ENCODE measurements around the gene SNORC. TPM values are rescaled to one million over a fixed set of nuclear protein-coding genes. Genes with fewer than 3 reads are reported as not detected.

The SNORC gene
- polyA plus RNA-seq, 1 experiment = 0.25 TPM

DNA sequence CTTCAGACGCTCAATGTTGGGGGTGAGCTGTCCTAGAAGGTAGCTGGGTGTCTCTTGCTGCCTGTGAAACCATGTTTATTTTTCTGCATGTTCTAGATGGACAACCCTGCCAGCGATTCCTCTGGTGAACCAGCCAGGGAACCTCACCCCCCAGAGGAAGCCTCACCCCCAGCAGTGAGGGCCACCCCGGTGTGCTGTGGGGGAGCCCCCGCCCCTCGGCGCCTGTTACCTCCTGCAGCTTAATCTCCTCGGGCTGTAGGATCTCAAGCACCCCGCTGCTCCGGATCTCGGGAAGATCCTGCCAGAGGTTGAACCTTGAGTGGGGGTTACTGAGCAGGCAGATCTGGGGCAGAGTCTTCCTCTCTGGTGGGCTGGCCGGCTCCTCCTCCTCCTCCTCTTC lies 50.0 kb downstream of the SNORC start:
- H3K36me3 ChIP-seq (ENCODE audit: control insufficient read depth, insufficient read depth, low read length) = no peaks in the 10 kb centered on the region
- ChIA-PET POLR2A (no interaction called here), CTCF (interaction anchor here (1.4 kb wide), 1 partner anchor 11 kb away, joined by 5 read pairs; no protein-coding TSS in a partner anchor)
- no peak overlapping the region for H3K4me3 ChIP-seq (ENCODE audit: low read depth, low read length)
- no peak for TF ChIP-seq CTCF (IDR thresholded peaks at IDR 0.05; ENCODE audit: insufficient read depth, low read depth, low read length)
- peaks cover 10% of the 10 kb centered on the region for H3K27me3 ChIP-seq (ENCODE audit: control insufficient read depth, insufficient read depth, low read length)
- DNase-seq (ENCODE audit: low read depth) = no peak

DNA sequence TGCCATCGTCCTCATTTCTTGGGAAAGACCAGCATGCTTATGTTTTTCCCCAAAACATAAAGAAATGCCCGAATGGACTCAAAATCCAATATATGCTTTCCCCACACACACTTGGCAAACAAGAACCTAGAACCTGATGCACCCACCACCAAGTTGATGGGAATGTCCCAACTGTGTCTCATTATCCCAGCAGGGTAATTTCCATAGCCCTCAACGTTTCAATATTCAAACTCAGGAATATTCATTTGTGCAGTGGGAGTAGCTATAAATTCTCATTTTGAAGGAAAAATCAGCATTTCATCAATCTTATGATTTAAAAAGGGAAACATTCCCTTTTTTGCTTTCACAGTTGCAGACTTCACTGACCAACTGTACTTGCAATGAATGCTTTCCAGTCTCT lies 50.7 kb downstream of the SNORC start:
- ChIA-PET CTCF (no interaction called here), POLR2A (no interaction called here)
- H3K4me3 ChIP-seq (ENCODE audit: low read depth, low read length) = no peak overlapping the region
- peaks cover 17% of the 10 kb centered on the region for H3K27me3 ChIP-seq (ENCODE audit: control insufficient read depth, insufficient read depth, low read length)
- no peak for DNase-seq (ENCODE audit: low read depth)
- no peak for TF ChIP-seq CTCF (IDR thresholded peaks at IDR 0.05; ENCODE audit: insufficient read depth, low read depth, low read length)
- H3K36me3 ChIP-seq (ENCODE audit: control insufficient read depth, insufficient read depth, low read length) = no peaks in the 10 kb centered on the region

GRCh38 chr2:232924433-232924832 lies 54.4 kb downstream of the SNORC start:
- Histone ChIP-seq H3K4me3 (ENCODE audit: low read depth, low read length) (no peak overlapping the region), H3K36me3 (ENCODE audit: control insufficient read depth, insufficient read depth, low read length) (no peaks in the 10 kb centered on the region), H3K27me3 (ENCODE audit: control insufficient read depth, insufficient read depth, low read length) (peaks cover 34% of the 10 kb centered on the region)
- no peak for DNase-seq (ENCODE audit: low read depth)
- CTCF ChIA-PET = no interaction called here
- no peak for TF ChIP-seq CTCF (IDR thresholded peaks at IDR 0.05; ENCODE audit: insufficient read depth, low read depth, low read length)
- POLR2A ChIA-PET = no interaction called here

GRCh38 chr2:232925153-232925820 lies 55.2 kb downstream of the SNORC start:
- H3K27me3 ChIP-seq (ENCODE audit: control insufficient read depth, insufficient read depth, low read length) = peaks cover 36% of the 10 kb centered on the region
- DNase-seq (ENCODE audit: low read depth) = no peak
- POLR2A ChIA-PET = no interaction called here
- no peak for TF ChIP-seq CTCF (IDR thresholded peaks at IDR 0.05; ENCODE audit: insufficient read depth, low read depth, low read length)
- CTCF ChIA-PET = interaction anchor here (0.5 kb wide), 1 partner anchor 130 kb away, joined by 3 read pairs; no protein-coding TSS in a partner anchor
- no peak overlapping the region for H3K4me3 ChIP-seq (ENCODE audit: low read depth, low read length)
- H3K36me3 ChIP-seq (ENCODE audit: control insufficient read depth, insufficient read depth, low read length) = no peaks in the 10 kb centered on the region

- H3K27me3 ChIP-seq (ENCODE audit: control insufficient read depth, insufficient read depth, low read length) = peaks cover 36% of the 10 kb centered on the region
- no peaks in the 10 kb centered on the region for H3K36me3 ChIP-seq (ENCODE audit: control insufficient read depth, insufficient read depth, low read length)
- no peak for DNase-seq (ENCODE audit: low read depth)
- no peak overlapping the region for H3K4me3 ChIP-seq (ENCODE audit: low read depth, low read length)
- ChIA-PET POLR2A (no interaction called here), CTCF (interaction anchor here (0.5 kb wide), 1 partner anchor 129 kb away, joined by 3 read pairs; no protein-coding TSS in a partner anchor)
- no peak for TF ChIP-seq CTCF (IDR thresholded peaks at IDR 0.05; ENCODE audit: insufficient read depth, low read depth, low read length)
These were observed 55.7 kb downstream of the SNORC start for GRCh38 chr2:232925821-232926156.
